Neutrophil (primary cell): ENCODE data around the gene C1orf87.

ENCODE experiments used
- H3K27ac ChIP-seq: fragments of 200-600 bp; sonication (generic); 2 replicates; pipeline ENCODE4 v1.5.1; 2016; ENCODE audit warnings: mild to moderate bottlenecking, moderate library complexity
- H3K27me3 ChIP-seq: fragments of 200-600 bp; sonication (generic); 2 replicates; pipeline ENCODE4 v1.6.0; 2016; ENCODE audit warnings: mild to moderate bottlenecking
- H3K36me3 ChIP-seq: fragments of 200-600 bp; sonication (generic); 2 replicates; pipeline ENCODE4 v1.5.1; 2017
- H3K4me1 ChIP-seq, 2 experiments: fragments of 200-600 bp in 1 of 2; sonication (generic) in 1 of 2; 1 replicate in 1 of 2; 2 replicates in 1 of 2; pipeline versions ENCODE4 v1.5.1 to v1.6.1; 2013 to 2016; ENCODE audit warnings: low read depth in 1 of 2, low read length in 1 of 2, mild to moderate bottlenecking in 1 of 2, moderate library complexity in 1 of 2; ENCODE audit not compliant: control insufficient read depth in 1 of 2, insufficient read depth in 1 of 2
- H3K4me3 ChIP-seq, 2 experiments: fragments of 200-600 bp in 1 of 2; sonication (generic) in 1 of 2; 1 replicate in 1 of 2; 2 replicates in 1 of 2; pipeline ENCODE4 v1.5.1; 2013 to 2016; ENCODE audit warnings: low read depth in 1 of 2, low read length in 1 of 2, mild to moderate bottlenecking in 1 of 2, moderate library complexity in 1 of 2
- H3K9me3 ChIP-seq: fragments of 200-600 bp; sonication (generic); 2 replicates; pipeline ENCODE4 v1.5.1; 2016
- TF ChIP-seq, protein P1 (sequence below): fragments of 200-600 bp; sonication (generic); IDR thresholded peaks from 2 replicates; pipeline ENCODE4 v1.5.1; 2016; ENCODE audit warnings: antibody characterized with exemption

The C1orf87 gene

GRCh38 chr1:59947047-59947938 lies 126.3 kb downstream of the C1orf87 start:
- no peak overlapping the region for H3K27ac ChIP-seq
- TF ChIP-seq, protein P1, sequence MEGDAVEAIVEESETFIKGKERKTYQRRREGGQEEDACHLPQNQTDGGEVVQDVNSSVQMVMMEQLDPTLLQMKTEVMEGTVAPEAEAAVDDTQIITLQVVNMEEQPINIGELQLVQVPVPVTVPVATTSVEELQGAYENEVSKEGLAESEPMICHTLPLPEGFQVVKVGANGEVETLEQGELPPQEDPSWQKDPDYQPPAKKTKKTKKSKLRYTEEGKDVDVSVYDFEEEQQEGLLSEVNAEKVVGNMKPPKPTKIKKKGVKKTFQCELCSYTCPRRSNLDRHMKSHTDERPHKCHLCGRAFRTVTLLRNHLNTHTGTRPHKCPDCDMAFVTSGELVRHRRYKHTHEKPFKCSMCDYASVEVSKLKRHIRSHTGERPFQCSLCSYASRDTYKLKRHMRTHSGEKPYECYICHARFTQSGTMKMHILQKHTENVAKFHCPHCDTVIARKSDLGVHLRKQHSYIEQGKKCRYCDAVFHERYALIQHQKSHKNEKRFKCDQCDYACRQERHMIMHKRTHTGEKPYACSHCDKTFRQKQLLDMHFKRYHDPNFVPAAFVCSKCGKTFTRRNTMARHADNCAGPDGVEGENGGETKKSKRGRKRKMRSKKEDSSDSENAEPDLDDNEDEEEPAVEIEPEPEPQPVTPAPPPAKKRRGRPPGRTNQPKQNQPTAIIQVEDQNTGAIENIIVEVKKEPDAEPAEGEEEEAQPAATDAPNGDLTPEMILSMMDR: peak; percentile 69
- H3K9me3 ChIP-seq: no peaks in the 10 kb centered on the region
- no peaks in the 10 kb centered on the region for H3K4me1 ChIP-seq
- peaks cover 5% of the 10 kb centered on the region for H3K27me3 ChIP-seq
- no peaks in the 10 kb centered on the region for H3K36me3 ChIP-seq
- H3K4me3 ChIP-seq: no peak overlapping the region

DNA sequence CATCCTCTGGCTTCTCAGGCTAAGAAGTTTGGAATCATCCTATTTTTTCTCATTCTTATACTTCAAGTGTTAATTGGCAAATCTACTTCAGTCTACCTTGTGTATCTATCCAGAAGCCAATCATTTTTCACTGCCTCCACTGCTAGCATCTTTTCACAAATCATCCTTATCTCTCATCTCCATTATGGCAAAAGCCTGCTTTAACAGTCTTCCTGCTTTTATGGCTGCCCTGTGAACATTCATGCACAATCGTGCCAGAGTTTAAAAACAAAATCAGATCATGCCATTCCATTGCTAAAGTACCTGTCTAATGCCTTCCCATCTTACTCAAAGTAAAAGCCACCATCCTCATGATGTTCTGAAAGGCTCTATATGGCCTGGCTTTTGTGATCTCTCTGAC lies 127.8 kb downstream of the C1orf87 start:
- H3K27me3 ChIP-seq: peaks cover 5% of the 10 kb centered on the region
- H3K36me3 ChIP-seq: no peaks in the 10 kb centered on the region
- TF ChIP-seq, protein P1: no peak
- no peaks in the 10 kb centered on the region for H3K9me3 ChIP-seq
- H3K4me1 ChIP-seq: no peaks in the 10 kb centered on the region
- H3K4me3 ChIP-seq: no peak overlapping the region
- H3K27ac ChIP-seq: no peak overlapping the region
